Measurements from ENCODE around the gene TIGD3.

DNA sequence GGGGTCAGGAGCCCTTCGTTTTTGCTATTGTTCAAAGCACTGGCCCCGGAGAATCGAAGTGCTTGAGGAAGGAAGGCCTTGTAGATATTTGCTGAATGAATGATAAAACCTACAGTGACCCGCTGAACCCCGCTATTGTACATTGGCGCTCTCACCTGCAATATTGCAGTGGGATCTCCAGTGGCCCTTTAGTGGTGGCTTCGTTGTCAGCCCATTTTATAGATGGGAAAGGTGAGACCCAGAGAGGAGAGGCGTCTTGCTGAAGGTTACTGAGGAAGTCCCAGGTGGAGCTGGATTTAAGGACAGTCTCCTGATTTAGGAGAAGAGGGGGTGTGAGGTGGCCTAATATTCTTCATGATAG lies 38.7 kb upstream of the TIGD3 start:
- no peak for TF ChIP-seq EZH2 (IDR thresholded peaks at IDR 0.05; ENCODE audit: low read depth)
- TF ChIP-seq, protein P1, sequence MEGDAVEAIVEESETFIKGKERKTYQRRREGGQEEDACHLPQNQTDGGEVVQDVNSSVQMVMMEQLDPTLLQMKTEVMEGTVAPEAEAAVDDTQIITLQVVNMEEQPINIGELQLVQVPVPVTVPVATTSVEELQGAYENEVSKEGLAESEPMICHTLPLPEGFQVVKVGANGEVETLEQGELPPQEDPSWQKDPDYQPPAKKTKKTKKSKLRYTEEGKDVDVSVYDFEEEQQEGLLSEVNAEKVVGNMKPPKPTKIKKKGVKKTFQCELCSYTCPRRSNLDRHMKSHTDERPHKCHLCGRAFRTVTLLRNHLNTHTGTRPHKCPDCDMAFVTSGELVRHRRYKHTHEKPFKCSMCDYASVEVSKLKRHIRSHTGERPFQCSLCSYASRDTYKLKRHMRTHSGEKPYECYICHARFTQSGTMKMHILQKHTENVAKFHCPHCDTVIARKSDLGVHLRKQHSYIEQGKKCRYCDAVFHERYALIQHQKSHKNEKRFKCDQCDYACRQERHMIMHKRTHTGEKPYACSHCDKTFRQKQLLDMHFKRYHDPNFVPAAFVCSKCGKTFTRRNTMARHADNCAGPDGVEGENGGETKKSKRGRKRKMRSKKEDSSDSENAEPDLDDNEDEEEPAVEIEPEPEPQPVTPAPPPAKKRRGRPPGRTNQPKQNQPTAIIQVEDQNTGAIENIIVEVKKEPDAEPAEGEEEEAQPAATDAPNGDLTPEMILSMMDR (conservative IDR thresholded peaks at IDR 0.05) = peak; percentile 53; the same call in 1 of the 2 replicates
